Osteocyte (in vitro differentiated cells): ENCODE measurements around the gene HIPK3. TPM values are rescaled to one million over a fixed set of nuclear protein-coding genes. Genes with fewer than 3 reads are reported as not detected.

Experiments used
- DNase-seq: peaks from one replicate; pipeline ENCODE4 v3.0.0; 2021; ENCODE audit warnings: mixed read lengths; ENCODE audit not compliant: unreplicated experiment; ENCODE audit errors: extremely low spot score
- H3K27ac Mint-ChIP-seq: one replicate; pipeline ENCODE4 v1.8.0; 2021; ENCODE audit warnings: mild to moderate bottlenecking, mixed read lengths; ENCODE audit not compliant: unreplicated experiment
- H3K27me3 Mint-ChIP-seq: one replicate; pipeline ENCODE4 v1.8.0; 2021; ENCODE audit warnings: mixed read lengths; ENCODE audit not compliant: unreplicated experiment
- H3K36me3 Mint-ChIP-seq: one replicate; pipeline ENCODE4 v1.8.0; 2021; ENCODE audit warnings: mixed read lengths; ENCODE audit not compliant: unreplicated experiment
- H3K4me1 Mint-ChIP-seq: one replicate; pipeline ENCODE4 v1.8.0; 2021; ENCODE audit warnings: mixed read lengths; ENCODE audit not compliant: unreplicated experiment
- H3K4me3 Mint-ChIP-seq: one replicate; pipeline ENCODE4 v1.8.0; 2021; ENCODE audit warnings: mild to moderate bottlenecking, moderate library complexity, mixed read lengths; ENCODE audit not compliant: unreplicated experiment
- H3K9me3 Mint-ChIP-seq: one replicate; pipeline ENCODE4 v1.8.0; 2021; ENCODE audit warnings: mixed read lengths; ENCODE audit not compliant: unreplicated experiment
- CTCF ChIP-seq: fragments of 200-600 bp; sonication (generic); IDR thresholded peaks from 2 replicates; pipeline ENCODE4 v1.5.0; 2021; ENCODE audit warnings: antibody characterized with exemption, mild to moderate bottlenecking, moderate library complexity
- total RNA-seq: library from RNA; stranded (reverse); gene quantifications from 2 replicates; pipeline ENCODE4 v1.2.1, GENCODE V29; 2021

Gene HIPK3
- total RNA-seq, 1 donor from 2014 or later, result 78.8 TPM

GRCh38 chr11:33264926-33265325, 7.7 kb downstream of the HIPK3 start:
- Mint-ChIP-seq H3K9me3 (no peaks in the 10 kb centered on the region), H3K4me3 (no peak overlapping the region), H3K36me3 (peaks cover 1% of the 10 kb centered on the region), H3K27me3 (no peaks in the 10 kb centered on the region), H3K4me1 (peaks cover 72% of the 10 kb centered on the region), H3K27ac (no peak overlapping the region)
- no peak for DNase-seq
- no peak for TF ChIP-seq CTCF

GRCh38 chr11:33266393-33267215, 9.4 kb downstream of the HIPK3 start:
- Mint-ChIP-seq H3K9me3 (no peaks in the 10 kb centered on the region), H3K4me1 (peaks cover 60% of the 10 kb centered on the region), H3K36me3 (peaks cover 1% of the 10 kb centered on the region), H3K27ac (peak overlapping the region; percentile 85), H3K4me3 (no peak overlapping the region), H3K27me3 (no peaks in the 10 kb centered on the region)
- TF ChIP-seq CTCF, result no peak
- no peak for DNase-seq

- Mint-ChIP-seq H3K4me1 (peaks cover 51% of the 10 kb centered on the region), H3K36me3 (peaks cover 1% of the 10 kb centered on the region), H3K27ac (peak overlapping the region; percentile 70), H3K27me3 (no peaks in the 10 kb centered on the region), H3K9me3 (no peaks in the 10 kb centered on the region), H3K4me3 (no peak overlapping the region)
- no peak for TF ChIP-seq CTCF
- no peak for DNase-seq
These were observed 11.9 kb downstream of the HIPK3 start for GRCh38 chr11:33268945-33269540.

- TF ChIP-seq CTCF, result no peak
- H3K27me3 Mint-ChIP-seq, result no peaks in the 10 kb centered on the region
- peaks cover 1% of the 10 kb centered on the region for H3K36me3 Mint-ChIP-seq
- no peak overlapping the region for H3K4me3 Mint-ChIP-seq
- no peaks in the 10 kb centered on the region for H3K9me3 Mint-ChIP-seq
- peaks cover 55% of the 10 kb centered on the region for H3K4me1 Mint-ChIP-seq
- DNase-seq, result no peak
- peak overlapping the region; percentile 70 for H3K27ac Mint-ChIP-seq
These were observed 12.6 kb downstream of the HIPK3 start for GRCh38 chr11:33269822-33270221.

- no peak for TF ChIP-seq CTCF
- Mint-ChIP-seq H3K27ac (no peak overlapping the region), H3K4me1 (peaks cover 60% of the 10 kb centered on the region), H3K4me3 (no peak overlapping the region), H3K27me3 (no peaks in the 10 kb centered on the region), H3K9me3 (no peaks in the 10 kb centered on the region), H3K36me3 (no peaks in the 10 kb centered on the region)
- no peak for DNase-seq
These were observed 13.9 kb downstream of the HIPK3 start for GRCh38 chr11:33271059-33271458.
